PC-3 (cell line): ENCODE data around the gene OR9A2.

Source experiments
- EZH2 ChIP-seq: fragments of 300-600 bp; sonication (generic); IDR thresholded peaks from one replicate; pipeline ENCODE4 v1.6.1; 2017; ENCODE audit warnings: antibody characterized with exemption, mild to moderate bottlenecking, low read length; ENCODE audit not compliant: unreplicated experiment
- TF ChIP-seq, protein P1 (sequence below): fragments of 300-600 bp; sonication (generic); conservative IDR thresholded peaks from 2 replicates; pipeline ENCODE4 v1.5.1; 2017; ENCODE audit warnings: antibody characterized with exemption, low read depth, mild to moderate bottlenecking, low read length

DNA sequence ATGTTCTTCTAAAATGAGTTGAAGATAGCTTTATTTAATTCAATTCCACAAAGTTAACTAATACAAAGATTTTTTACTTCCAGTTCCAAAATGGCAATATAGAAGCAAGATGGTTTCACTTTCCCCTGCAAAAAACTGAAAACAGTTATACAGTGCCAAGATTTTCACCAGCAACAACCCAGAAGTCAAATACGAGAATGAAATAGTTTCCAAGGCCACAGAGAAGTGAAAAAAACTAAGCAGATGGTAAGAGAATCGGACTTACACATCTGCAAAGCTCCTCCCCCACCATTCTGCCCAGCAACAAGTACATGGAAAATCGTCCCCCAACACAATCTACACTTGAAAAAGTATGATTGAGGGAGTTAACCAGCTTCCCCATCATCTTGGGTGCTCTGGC lies 34.5 kb downstream of the OR9A2 start:
- TF ChIP-seq, protein P1, sequence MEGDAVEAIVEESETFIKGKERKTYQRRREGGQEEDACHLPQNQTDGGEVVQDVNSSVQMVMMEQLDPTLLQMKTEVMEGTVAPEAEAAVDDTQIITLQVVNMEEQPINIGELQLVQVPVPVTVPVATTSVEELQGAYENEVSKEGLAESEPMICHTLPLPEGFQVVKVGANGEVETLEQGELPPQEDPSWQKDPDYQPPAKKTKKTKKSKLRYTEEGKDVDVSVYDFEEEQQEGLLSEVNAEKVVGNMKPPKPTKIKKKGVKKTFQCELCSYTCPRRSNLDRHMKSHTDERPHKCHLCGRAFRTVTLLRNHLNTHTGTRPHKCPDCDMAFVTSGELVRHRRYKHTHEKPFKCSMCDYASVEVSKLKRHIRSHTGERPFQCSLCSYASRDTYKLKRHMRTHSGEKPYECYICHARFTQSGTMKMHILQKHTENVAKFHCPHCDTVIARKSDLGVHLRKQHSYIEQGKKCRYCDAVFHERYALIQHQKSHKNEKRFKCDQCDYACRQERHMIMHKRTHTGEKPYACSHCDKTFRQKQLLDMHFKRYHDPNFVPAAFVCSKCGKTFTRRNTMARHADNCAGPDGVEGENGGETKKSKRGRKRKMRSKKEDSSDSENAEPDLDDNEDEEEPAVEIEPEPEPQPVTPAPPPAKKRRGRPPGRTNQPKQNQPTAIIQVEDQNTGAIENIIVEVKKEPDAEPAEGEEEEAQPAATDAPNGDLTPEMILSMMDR, result no peak
- no peak for TF ChIP-seq EZH2
